HTR-8/SVneo (cell line): ENCODE measurements around the gene CDK9.
"Not testable (repeated sequence)": the region's sequence is repeated elsewhere in the genome, so short reads cannot be mapped to it uniquely, and the experiment has no call there.

ENCODE experiments used
- DNase-seq: peaks from one replicate; pipeline ENCODE4 v3.0.0; 2011; ENCODE audit warnings: low spot score, mixed read lengths; ENCODE audit not compliant: insufficient read length
- FAIRE-seq: peaks from 2 replicates; lab custom pipeline; 2011; peaks lifted over from hg19 to GRCh38; lab: Jason Lieb, UNC

The CDK9 gene

DNA sequence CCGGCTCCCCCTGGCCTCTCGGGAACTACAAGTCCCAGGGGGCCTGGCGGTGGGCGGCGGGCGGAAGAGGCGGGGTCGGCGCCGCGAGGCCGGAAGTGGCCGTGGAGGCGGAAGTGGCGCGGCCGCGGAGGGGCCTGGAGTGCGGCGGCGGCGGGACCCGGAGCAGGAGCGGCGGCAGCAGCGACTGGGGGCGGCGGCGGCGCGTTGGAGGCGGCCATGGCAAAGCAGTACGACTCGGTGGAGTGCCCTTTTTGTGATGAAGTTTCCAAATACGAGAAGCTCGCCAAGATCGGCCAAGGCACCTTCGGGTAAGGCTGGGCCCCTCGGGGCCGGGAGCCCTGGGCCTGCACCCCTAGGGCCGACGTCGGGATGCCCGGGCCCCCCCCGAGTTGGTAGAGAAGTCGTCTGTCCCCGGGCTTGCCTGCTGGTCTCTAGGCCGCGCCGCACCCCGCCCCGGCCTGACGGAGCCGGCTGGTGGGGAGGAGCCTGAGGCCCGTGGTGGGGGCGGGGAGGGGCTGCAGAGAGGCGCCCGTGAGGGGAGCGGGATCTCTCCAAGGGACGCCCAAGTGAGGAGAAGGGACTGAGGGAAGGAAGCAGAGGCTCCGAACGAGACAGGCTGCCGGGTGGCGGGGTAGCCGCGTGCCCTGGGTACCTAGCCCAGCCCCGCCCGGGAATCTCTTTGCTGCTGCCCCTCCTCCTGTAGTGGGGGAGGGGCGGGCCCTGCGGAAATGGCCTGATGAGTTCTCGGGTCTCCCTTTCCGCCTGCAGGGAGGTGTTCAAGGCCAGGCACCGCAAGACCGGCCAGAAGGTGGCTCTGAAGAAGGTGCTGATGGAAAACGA is at the start of gene CDK9:
TSS of gene CDK9 (plus strand) at position 102 of the 840 bp plus-strand sequence. CDS start at position 217, 115 bp downstream.
- DNase-seq, result peak; percentile 78
- FAIRE-seq, result no peak

DNA sequence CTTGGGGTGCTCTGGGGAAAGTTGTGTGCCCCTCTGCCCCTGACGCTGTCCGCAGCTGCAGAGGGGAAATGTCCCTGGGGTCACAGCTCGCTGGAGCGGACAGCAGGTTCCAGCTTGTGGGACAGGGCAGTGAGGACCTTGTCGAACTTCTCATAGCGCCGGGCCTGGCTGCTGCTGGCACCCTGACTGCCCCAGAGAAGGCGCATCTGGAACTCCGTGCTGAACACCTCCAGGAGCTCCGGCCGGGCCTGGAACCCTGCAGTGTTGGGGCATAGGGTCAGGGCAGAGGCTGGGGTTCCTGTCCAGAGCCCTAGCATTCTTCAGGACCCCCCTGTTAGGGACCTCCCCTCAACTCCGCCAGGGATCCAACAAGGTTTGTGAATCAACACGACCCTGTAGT is 47.2 kb upstream of the CDK9 start:
- FAIRE-seq (no peak), DNase-seq (no peak)

DNA sequence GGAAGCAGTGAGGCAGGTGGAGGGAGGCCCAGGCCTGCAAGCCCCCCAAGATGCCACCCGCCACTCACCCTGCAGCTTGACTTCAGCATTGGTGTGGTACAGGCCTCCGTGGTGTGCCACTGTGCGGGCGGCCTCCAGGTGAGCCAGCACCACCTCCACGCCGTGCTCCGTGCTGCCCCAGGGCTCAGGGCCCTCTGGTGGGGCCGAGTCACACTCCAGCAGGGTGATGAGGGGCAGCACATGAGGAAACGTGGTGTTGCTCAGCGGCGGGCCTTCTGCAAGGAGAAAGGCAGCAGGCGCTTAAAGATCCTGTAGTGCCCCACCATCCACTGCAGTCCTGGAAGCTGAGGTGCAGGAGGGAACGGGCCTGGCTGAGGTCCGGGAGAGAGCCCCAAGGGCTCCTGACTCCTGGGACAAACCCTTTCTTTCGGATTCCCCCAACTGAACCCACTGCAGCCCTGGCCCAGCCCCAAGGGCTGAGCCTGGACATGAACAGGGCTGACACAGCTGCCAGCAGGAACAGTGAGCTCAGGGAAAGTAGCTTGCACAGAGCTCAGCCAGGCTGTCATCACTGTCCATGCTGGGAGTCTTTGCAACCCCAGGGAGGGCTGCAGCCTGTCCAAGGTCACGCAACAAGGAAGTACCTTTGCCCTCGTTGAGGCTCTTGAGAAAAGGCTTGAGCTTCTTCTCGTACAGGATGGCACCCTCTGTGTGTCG is 46.1 kb upstream of the CDK9 start:
- no peak for FAIRE-seq
- DNase-seq, result no peak

DNA sequence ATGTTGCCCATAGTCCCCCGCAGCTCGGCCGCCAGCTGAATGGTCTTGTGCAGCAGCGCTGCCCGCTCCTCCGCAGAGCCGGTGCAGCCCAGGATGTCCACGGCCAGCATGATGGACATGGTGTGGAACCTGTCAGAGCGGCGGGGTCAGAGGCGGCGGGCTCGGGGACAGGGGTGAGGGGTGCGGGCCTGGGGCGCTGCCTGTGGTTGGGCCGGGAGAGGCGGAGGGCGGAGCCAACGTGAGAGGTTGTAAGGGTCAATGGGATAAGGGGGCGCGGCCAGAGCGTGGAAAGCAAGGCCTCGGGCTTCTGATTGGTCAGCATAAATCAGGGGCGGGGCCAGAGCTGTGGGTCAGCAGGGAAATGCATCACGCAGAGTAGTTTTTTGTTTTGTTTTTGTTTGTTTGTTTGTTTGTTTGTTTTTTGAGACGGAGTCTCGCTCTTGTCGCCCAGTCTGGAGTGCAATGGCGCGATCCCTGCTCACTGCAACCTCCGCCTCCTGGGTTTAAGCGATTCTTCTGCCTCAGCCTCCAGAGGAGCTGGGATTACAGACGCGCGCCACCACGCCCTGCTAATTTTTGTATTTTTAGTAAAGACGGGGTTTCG is 43.9 kb upstream of the CDK9 start:
- FAIRE-seq (no peak), DNase-seq (no peak)

DNA sequence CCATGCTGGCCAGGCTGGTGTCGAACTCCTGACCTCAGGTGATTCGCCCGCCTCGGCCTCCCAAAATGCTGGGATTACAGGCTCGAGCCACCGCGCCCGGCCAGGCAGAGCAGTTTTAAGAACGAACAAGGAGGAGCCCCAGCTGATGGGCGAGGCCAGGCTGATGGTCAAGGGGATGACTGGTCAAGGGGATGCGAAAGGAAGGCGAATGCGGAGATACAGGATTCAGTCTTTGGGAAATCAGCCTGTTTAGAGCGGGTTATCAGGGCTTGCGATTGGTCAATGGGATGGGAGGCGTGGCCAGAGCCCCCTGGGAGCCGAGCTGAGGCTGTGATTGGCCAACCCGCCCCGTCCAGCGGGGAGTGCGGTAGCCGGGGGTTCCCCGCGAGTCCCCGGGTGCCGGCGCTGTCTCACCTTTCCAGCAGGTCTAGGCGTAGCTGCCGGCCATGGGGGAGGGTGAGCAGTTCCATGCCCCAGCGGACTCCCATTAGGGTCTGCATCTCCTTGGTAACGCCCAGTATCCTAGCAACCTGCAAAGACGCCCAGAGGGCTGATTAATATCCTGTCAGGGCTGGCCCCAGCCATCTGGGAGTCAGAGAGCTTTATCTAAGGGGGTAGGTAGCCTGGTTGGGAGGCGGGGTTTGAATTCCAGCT is 43.3 kb upstream of the CDK9 start:
- no peak for FAIRE-seq

DNA sequence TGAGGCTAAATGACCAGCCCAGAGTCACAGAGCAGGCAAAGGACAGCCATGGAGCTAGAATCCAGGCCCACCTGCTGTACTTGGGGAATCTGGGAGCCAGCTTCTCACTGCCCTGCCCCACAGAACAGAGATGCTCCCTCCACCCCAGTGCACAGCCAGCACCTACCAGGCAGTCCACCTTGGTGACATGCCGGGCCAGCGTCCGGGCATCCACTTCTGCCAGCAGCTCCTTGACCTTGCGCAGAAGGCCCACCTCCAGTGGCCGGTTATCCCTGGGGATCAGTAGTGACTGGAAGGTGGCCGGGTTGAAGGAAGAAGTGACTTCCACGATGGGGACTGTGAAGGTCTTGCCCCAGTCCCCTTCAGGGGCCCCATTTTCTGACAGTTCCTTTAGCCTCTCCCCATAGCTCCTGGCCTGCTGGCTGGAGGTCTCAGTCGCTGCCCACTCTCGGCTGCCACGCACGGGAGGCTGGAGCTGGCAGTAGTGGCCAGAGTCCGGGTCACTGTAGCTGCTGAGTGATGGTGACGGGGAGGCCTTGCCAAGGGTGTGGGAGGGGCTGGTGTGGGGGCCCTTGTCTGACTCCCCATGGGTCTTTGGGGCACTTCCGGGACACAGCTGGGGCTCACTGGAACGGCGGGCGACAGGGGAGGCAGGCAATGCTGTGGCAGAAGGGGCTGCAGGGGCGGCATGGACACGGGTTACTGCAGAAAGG is 41.3 kb upstream of the CDK9 start:
- no peak for DNase-seq
- no peak for FAIRE-seq

More for the DNA sequence above, 43.3 kb upstream of the CDK9 start:
- no peak for DNase-seq

DNA sequence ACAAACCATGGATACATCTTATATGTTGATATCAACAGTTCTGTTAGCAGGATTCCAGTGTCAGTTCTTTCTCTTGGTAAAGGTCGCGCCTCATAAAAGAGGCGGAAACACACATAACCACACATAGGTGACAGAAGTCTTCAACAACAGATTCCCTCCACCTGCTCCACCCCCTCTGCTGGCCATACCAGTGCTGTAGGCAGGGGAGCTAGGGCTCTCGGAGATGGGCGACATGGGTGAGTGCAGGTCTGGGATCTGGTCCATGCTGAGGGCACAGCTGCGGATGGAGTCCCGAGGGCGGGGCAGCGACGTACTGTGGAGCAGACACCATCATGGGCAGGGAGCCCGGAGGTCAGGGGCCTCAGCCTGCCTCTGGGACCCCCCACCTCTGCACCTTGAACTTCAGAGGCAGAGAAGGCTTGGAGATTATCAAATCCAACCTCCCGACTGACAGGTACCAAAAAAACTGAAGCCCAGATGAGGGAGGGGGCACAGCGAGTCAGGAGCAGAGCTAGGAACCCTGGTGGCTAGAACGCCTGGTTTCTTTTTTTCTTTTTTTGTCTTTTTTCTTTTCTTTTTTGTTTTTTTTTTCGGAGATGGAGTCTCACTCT is 38.8 kb upstream of the CDK9 start:
- DNase-seq, result no peak
- no peak for FAIRE-seq

DNA sequence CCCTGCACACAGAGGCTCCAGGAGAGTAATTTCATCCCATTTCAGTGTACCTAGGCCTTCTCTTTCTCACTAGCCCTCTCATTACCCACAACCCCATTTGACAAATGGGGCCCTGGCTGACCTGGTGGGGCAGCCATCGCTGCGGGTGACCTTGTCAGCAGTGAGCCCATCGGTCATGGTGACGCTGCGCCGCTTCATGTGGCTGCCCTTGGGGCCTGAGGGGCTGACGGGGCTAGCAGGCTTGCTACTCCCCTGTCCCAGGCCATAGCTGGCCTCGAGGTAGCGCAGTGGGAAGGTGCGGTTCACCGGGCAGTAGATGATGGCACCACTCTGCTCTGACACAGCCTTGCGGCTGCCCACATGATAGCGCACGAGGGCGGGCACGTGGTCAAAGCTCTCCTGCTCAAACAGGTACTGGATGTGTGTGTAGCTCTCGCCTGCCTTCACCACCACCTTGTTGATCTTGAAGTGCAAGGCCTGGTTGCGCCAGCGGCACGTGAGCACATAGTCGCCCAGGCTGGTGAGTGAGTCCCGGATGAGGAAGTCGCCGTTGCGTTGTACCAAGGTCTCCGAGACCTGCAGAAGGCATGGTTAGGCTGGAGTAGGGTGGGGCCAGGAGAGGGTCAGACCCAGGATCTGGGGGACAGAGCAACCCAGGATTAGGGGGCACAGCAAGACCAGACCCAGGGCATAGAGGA is 36.6 kb upstream of the CDK9 start:
- no peak for FAIRE-seq
- no peak for DNase-seq

DNA sequence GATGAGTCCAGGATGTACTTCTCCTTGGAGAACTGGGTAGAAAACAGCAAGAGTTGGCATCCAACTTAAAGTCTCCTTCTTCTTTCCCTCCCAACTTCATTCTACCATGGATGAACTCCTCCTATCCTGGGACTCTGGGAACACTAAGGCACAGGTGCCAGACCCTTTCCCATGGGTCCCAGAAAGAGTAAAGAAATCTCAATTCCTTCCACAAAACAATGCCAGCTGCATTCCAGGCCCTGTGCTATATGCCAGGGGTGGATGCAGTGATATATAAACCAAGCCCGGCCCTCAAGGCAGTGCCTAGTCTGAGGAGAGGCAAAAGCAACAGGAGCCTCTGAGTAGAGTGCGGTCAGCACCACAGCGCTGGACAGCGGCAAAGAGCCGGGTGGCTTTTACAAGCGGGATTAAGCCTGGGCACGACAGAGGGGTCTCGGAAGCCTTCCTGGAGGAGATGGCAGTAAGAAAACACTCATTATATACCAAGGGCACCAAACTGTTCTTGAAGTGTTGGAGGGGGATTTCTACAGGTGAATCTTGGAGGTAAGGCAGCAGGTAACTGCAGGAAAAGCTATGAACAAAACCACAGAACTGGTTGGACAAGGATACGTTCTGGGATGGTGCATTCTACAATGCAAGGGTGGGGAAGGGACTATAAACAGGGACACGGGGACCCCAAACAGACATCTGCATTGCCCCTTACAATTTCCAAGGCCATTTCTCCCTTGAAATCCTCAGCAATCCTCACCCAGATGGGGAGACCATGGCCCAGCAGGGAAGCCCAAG is 34.4 kb upstream of the CDK9 start:
- no peak for FAIRE-seq
- DNase-seq, result no peak

DNA sequence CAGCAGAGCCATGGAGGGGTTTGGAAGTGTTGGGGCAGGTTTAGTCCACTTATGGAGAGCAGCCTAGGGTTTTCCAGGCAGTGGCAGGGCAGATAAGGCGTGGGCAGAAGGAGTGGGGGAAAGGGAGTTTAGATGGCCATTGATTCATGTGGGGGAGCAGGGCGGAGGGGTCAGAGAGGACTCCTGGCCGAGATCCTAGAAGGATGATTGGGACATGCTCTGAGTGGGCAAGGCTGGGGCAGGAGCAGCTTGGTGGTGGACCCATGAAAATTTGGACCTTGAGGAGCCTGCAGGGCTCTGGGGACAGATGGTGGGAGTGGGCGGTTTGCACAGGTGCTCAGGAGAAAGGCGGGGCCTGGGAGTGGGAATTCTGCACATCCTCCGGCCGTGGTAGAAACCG is 32.7 kb upstream of the CDK9 start:
- FAIRE-seq, result no peak
- DNase-seq, result no peak

DNA sequence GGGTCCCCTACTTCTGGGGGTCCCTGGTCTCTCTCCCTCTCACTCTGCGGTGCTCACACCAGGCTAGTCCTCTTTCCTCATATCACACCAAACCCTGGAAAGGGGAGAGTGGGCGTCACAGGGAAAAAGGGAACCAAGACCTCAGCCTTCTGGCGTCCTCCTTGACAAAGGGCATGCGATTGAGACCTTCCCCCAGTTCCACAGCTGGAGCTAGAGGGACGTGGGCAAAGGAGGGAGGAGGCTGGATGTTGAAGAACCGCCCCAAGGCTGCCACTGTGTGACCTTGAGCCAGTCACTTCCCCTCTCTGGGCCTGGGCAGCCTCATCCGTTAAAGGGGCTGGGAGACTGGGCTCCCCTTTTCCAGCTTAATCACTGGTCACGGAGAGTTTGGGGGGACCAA is 32.2 kb upstream of the CDK9 start:
- no peak for FAIRE-seq
- no peak for DNase-seq

DNA sequence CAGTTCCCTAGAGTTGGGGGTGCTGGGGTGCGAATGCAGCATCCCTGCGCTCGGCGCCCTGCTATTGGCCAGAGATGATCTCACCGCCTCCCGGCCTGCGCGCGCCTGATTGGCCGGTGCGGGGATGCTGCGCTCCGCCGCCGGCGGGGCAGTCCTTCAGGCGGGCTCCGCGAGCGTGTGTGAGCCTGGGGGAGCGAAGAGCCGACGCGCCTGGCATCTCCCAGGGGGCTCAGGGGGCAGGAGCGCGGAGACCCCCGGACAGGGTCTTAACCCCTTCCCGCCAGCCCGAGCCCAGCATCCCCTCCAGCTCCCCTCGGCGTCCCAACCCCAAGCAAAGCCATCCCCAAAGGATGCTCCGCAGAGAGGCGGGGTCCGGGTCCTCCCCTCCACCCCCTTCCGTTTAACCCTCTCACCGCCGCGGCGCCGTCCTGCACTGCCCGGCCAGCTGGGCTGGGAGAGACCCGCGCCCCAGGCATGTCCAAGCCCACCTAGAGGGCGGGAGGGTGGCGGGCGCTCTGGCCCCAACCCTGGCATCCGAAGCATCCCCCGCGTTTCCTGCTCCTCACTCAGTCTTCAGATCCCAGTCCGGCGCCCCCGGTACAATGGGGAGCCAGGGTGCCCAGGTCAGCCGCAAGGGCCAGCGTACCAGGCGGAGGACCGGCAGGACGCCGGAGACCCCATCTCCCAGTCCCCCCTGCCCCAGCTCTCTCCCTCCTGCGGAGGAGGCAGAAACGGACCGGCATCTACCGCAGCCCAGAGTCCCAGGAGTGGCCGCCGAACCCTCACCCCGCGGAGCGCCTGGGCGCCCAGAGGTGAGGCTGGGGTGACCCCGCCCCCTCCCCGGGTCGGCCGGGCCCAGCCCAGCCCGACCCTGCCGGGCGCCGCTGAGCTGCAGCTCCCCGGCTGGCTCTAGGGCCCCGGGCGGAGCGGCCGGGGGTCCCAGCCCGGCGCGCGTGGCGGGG is 31.5 kb upstream of the CDK9 start:
- no peak for FAIRE-seq

DNA sequence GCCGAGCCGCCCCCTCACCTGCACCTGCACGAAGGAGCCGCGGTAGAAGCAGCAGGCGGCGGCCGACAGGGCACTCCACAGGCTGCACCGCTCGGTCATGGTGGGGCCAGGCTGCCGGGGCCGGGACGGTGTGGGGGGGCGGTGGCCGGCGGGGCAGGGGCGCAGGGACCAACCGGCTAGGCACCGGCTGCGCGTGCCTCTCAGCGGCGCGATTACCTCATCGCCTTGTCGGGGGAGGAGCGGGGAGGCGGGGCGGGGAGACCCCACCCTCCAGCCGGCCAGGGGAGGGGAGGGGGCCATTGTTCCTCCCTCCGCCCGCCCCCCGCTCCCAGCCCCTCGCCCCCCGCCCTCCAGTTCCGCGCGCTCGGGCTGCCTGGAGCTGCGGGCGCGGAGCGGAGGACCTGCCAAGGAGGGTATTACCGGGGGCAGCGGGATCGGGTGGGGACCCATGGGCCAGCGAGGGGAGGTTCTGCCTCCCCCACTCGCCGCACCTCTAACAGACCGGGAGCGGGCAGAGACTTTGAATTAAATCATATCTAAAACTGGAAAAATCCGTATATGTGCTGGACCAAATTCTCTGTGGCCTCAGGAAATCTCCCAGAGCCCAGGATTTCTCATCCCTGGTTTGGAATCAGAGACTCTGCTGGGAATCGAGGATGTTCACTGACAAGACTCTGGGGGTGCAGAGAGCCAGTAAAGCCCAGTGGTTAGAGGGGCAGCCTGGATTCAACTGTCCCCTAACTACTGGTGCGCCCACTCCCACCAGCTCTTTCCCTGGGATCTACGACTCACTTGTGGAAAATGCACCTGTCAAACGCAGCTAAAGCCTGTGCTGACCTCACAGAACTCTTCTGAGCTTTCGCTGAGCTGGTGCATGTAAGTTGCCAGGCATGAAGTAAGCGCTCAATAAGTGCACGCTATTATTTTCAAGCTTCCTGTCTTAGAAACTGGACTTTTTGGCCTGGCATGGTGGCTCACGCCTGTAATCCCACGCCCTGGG is 30.5 kb upstream of the CDK9 start:
- no peak for FAIRE-seq
- no peak for DNase-seq

More for the DNA sequence above, 31.5 kb upstream of the CDK9 start:
- no peak for DNase-seq

DNA sequence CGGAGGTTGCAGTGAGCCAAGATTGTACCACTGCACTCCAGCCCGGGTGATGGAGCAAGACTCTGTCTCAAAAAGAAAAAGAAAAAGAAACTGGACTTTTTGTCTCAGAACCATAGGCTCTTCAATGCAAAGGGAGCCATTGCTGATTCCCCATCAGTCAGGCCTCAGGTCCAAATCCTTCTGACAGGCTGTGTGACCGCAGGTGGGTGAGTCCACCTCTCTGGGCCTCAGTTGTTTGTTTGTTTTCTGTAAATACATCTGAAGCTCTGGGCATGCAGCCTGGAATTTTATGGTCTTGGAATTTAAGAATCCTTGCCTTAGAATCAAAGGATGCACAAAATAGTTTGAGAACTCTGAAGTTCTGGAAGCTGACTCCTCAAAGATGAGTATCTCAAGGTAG is 29.6 kb upstream of the CDK9 start:
- FAIRE-seq, result no peak

DNA sequence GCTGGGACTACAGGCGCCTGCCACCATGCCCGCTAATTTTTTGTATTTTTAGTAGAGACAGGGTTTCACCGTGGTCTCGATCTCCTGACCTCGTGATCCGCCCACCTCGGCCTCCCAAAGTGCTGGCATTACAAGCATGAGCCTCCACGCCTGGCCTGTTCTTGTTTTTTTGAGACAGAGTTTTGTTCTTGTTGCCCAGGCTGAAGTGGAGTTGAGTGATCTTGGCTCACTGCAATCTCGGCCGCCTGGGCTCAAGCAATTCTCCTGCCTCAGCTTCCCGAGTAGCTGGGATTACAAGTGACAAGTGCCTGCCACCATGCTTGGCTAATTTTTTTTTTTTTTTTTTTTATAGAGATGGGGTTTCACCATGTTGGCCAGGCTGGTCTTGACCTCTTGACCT is 29.1 kb upstream of the CDK9 start:
- not testable (repeated sequence) for FAIRE-seq, DNase-seq

More for the DNA sequence above, 29.6 kb upstream of the CDK9 start:
- DNase-seq, result no peak

DNA sequence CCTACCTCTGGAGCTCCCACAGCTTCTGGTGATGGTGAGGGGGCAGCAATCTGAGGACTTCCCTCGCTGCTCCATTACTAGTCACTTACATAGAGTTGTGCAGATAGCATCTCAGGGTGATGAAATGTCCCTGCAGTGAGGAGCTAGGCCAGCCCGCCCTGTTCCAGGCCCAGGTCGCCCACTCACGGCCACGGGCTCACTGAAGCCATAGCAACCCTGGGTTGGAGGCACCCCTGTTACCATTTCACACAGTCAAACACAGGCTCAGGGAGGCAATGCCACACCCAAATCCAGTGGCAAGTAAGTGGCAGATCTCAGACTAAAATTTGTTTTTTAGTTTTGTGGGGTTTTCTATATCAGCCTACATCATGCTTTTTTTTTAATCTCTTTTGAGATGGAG is 27.0 kb upstream of the CDK9 start:
- FAIRE-seq (no peak), DNase-seq (no peak)
